ENCODE measurements around the gene IPO9.

GRCh38 chr1:201781437-201781836 lies 47.5 kb upstream of the IPO9 start:
- no peak for TF ChIP-seq CTCF (IDR thresholded peaks at IDR 0.05 in 4 of 5, conservative IDR thresholded peaks at IDR 0.05 in 1 of 5)
- no peak for TF ChIP-seq POLR2A (IDR thresholded peaks at IDR 0.05)

Measured in gastrocnemius medialis (tissue), 4 donors.